RPMI8226 (cell line): ENCODE measurements around the gene PER2.
"Not testable (repeated sequence)": the region's sequence is repeated elsewhere in the genome, so short reads cannot be mapped to it uniquely, and the experiment has no call there.

Experiments used
- DNase-seq: peaks from one replicate; pipeline ENCODE4 v3.0.0-alpha.2; 2015

PER2 gene, protein sequence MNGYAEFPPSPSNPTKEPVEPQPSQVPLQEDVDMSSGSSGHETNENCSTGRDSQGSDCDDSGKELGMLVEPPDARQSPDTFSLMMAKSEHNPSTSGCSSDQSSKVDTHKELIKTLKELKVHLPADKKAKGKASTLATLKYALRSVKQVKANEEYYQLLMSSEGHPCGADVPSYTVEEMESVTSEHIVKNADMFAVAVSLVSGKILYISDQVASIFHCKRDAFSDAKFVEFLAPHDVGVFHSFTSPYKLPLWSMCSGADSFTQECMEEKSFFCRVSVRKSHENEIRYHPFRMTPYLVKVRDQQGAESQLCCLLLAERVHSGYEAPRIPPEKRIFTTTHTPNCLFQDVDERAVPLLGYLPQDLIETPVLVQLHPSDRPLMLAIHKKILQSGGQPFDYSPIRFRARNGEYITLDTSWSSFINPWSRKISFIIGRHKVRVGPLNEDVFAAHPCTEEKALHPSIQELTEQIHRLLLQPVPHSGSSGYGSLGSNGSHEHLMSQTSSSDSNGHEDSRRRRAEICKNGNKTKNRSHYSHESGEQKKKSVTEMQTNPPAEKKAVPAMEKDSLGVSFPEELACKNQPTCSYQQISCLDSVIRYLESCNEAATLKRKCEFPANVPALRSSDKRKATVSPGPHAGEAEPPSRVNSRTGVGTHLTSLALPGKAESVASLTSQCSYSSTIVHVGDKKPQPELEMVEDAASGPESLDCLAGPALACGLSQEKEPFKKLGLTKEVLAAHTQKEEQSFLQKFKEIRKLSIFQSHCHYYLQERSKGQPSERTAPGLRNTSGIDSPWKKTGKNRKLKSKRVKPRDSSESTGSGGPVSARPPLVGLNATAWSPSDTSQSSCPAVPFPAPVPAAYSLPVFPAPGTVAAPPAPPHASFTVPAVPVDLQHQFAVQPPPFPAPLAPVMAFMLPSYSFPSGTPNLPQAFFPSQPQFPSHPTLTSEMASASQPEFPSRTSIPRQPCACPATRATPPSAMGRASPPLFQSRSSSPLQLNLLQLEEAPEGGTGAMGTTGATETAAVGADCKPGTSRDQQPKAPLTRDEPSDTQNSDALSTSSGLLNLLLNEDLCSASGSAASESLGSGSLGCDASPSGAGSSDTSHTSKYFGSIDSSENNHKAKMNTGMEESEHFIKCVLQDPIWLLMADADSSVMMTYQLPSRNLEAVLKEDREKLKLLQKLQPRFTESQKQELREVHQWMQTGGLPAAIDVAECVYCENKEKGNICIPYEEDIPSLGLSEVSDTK (N-terminal part only)

DNA sequence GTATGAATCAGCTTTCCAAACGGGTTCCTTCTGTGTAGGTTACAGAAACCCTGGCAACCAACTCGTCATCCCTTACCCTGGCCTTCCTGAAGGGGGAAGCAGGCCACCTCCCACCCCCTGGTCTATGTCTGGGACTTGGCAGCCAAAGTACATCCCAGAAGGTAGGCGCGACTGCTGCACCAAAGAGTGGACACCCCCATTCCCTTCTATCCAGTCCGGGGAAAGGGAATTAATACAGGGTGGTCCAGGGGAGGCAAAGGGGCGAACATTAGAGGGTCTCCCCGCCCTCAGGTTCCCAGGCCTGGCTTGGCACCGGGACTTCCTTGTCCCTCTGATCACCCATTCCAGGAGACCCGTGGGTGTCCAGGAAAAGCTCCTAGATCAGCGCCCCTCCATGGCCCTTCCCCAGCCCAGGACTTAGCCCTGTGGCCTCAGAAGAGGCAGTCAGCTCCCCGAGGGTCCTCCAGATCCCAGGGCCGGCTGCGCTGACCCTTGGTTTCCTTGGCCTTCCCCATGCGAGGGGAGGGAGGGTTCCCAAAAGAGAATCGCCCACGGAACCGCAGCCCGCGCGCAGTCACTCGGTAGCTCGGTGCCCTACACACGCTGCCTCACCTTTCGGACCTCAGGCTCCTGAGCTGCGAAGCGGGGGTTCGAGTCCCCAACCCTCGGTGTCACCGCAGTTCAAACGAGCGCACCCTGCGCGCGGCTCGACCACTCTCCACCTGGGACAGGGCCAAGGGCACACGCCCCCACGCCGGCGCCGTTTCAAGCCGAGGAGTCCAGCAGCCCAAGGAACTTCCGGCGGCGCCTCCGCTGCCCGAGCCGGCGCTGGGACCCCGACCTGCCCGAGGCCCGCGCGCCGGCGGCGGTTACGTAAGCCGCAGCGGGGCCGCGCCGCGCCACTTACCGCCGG, at the start of gene PER2:
Gene PER2, minus strand, starts transcription at position 874 of the 913 bp plus-strand sequence. CDS start 10,674 bp downstream, outside the sequence.
- peak; percentile 31 for DNase-seq

DNA sequence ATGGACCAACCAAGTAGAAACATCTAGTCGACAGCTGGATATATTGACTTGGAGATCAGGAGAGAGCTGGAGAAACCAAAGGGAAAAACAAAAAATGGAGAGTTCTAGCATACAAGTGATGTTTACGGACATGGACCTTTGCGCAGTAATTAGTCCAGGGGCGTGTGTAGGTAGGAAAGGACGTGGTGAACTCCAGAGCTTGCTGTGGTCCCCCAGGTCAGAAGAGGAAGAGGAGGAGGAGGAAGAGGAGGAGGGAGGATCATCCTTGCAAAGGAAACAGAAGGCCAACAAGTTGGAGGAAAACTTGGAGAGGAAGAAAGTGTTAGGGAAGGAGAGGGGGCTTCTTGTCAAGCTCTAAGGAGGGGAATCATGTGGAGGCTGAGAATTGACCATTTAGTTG, 49.4 kb upstream of the PER2 start:
- DNase-seq, result no peak

DNA sequence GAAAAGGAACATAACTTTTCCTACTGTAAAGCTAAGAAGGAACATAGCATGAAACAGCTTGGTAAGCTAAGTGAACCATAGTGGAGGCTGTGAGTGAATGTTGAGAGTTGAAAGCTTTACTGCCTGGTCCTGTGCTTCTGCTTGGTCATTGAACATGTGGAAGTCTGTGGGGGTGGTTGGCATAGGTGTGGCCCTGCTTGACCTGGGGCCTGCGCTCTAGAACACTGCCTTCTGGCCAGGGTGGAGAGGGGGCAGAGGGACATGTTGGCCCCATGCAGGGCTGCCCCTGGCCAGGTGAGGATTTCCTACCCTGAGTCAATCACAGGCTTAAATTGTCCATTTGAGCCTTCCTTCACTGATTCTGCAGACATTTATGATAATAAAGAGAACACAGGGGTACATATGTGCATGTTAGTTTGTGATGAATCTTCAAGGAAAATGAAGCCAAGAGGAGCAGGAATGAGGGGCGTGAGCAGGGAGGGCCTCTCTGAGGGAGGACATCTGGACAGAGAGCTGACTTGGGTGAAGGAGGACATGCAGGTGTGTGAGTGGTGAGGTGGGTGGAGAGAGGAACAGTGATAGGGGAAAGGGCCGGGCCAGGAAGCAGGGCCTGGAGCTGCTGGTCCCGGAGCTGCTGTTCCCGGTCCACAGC, 48.5 kb upstream of the PER2 start:
- no peak for DNase-seq

DNA sequence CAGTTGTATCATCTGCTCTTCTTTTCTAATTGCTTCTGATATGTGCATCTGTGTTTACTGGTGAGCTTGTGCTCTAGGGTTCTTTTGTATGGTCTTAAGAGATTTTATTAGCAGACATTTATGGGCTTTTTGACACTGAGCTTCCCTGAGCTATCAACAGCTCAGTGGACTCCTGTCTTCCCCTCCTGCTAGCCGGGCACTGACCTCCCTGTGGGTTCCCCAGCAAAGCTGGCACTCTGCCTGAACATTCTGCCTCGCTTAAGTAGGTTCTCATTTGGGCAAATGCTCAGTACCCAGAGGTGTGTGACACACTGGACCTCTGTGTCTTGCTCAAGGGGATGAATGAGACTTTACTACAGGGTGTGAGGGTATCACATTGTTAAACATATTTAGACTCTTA, 47.7 kb upstream of the PER2 start:
- DNase-seq, result no peak

DNA sequence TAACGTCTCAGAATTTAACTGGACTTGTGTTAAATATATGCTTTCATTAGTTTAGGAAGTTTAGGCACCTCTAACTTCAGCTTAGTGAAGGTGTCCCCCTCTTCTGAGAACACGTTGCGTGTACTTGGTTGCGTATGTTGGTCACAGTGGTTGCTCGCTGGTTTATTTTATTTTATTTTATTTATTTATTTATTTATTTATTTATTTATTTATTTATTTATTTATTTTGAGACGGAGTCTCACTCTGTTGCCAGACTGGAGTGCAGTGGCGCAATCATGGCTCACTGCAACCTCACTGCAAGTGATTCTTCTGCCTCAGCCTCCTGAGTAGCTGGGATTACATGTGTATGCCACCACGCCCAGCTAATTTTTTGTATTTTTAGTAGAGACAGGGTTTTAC, 47.2 kb upstream of the PER2 start:
- not testable (repeated sequence) for DNase-seq

DNA sequence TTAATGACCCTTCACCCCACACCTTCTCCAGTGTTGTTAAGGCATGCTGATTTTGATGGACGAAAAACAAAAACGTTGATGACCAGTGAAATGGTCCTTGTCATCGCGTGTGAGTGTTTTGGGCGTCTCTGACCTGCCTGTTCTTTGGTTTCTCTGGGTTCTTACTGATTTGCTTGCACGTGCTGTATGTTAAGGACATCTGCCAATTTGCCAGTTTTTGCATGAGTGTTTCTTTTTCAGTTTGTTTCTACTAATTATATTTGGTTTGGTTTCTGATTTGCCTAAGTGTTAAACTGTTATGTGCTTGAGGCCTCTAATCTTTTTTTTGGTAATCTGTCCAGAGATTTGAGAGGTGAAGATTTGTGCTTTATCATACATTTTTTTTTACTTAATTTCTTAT, 46.5 kb upstream of the PER2 start:
- no peak for DNase-seq

DNA sequence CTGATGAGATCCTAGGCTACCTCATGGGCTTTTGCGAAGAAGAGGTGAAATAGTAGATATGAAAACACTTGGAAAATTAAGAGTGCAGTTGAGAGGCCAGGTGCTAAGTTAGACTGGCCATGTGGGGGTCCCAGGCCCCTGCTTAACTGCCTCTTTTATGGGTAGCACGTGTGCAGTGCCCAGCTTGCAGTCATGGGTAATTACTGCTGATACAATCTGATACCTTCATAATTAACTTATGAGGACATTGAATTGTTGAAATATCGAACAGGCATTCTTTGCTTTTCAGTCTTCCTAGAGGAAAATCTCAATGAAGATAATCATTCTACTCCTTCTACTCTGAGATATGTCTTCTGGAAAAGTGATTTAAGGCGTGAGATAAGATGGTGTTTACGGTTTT, 43.5 kb upstream of the PER2 start:
- DNase-seq, result no peak

DNA sequence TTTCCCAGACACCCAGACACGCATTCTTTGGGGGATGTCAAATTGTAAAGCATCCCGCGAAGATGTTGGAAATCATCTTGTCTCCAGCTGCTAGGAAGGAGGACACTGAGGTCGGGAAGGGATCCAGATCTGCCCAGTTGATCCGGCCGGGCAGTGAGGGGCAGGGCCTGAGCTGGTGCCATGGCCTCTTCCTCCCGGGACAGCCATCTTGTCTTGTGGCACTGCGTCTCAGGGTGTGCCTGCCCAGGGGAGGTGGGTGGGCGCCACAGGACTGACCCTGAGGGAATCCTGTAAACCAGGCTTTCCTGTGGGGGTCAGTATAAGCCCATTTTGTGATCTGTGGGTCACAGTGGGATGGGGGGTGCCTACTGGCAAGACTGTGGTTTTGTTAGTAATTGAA, 42.0 kb upstream of the PER2 start:
- DNase-seq, result no peak

DNA sequence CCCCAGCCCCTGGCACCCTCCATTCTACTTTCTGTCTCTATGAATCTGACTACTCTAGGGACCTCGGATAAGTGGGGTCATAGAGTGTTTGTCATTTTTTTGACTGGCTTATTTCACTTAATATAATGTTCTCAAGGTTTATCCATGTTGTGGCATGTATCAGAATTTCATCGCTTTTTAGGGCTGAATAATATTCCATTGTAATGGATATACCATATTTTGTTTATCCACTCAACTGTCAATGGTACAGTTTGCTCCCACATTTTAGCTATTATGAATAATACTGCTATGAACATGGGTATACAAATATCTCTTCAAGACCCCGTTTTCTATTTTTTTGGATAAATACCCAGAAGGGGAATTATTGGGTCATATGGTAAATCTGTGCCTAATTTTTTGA, 39.3 kb upstream of the PER2 start:
- no peak for DNase-seq

DNA sequence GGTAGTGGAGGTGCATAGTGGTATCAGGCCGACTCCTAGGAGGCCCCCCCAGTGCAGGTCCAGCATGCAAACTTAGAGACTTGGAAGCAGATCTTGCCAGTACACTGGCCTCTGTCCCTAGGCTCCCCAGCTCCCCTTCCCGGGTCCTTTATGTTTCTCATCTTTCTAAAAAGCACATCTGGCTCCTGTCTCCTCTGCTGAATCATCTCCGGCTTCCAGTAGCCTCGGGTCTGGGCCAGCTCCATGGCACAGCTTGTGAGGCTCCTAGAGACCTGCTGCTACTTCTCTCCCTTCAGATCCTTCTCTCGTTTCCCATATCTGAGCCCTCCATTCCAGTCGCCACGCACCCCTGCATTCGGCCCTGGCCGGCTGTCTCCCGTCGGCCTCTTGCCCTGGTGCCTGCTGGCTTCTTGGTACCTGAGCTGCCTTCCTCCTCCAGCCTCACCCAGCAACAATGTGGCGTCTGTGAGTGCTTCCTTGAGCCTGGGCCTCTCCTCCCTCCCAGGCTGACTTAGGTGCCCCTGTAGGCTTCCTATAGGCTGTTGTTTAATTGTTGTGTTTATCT, 38.5 kb upstream of the PER2 start:
- DNase-seq, result no peak

DNA sequence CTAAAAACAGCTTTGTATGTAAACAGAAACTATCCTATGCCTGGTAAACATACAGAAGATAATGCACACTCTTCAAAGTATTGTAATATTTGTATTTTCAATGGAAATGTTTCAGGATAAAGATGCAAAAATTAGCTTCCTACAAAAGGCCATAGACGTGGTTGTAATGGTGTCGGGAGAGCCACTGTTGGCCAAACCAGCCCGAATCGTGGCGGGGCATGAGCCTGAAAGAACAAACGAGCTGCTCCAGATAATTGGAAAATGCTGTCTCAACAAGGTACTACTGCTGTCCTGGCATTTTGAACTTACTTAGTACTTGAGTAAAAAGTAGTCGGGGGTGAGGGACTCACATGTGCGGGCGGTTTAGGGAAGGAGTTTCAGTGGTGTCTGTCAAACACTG, 37.3 kb upstream of the PER2 start:
- no peak for DNase-seq

DNA sequence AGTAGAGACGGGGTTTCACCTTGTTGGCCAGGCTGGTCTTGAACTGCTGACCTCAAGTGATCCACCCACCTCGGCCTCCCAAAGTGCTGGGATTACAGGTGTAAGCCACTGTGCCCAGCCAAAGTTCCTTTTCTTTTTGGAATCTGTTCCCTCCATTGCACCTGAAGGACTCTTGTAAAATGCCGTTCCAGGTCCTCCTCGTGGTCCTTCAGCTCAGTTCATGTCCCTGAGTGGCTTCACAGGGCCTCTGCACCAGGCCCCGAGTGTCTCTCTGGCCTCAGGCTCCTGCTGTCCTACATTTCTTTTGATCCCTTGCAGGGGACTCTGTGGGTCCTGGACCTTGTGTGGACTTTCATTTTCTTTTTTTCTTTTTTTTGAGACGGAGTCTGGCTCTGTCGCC, 35.8 kb upstream of the PER2 start:
- DNase-seq, result not testable (repeated sequence)

DNA sequence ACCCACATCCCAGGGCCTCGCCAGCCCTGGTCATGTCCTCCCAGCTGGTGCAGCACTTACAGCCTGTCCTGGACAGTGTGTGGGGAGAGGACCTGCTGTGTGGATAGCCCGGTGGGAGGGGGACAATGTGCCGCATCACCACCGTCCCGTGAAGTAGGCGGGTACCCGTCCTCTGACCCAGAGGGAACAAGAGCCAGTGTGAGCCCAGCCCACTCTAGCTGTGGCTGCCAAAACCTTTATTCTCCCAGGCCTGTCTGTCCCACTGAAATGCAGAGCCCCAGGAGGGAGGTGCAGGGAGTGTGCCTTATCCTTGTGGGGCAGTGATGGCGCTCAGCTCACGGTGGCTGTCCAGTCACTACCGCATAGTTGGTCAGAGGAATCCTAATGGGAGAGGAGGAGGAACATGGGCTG, 33.6 kb upstream of the PER2 start:
- no peak for DNase-seq

DNA sequence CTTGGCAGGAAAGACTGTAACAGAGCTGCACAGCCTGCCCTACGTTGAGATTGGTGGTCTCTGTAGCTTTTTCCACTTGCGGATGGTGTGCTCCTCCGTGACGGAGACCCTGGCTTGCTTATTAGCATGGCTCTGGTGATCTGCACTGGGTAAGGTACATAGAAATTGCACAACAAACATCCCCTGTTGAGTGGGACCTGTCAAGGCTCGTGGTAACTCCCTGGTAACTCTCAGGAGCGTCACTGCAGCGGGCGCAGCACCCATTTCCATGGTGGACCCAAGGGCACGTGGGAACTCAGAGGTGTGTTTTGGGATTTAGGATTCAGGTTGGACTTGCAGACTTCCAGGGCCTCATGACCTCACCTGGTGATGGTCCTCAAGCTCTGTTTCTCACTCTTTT, 33.1 kb upstream of the PER2 start:
- DNase-seq, result no peak

DNA sequence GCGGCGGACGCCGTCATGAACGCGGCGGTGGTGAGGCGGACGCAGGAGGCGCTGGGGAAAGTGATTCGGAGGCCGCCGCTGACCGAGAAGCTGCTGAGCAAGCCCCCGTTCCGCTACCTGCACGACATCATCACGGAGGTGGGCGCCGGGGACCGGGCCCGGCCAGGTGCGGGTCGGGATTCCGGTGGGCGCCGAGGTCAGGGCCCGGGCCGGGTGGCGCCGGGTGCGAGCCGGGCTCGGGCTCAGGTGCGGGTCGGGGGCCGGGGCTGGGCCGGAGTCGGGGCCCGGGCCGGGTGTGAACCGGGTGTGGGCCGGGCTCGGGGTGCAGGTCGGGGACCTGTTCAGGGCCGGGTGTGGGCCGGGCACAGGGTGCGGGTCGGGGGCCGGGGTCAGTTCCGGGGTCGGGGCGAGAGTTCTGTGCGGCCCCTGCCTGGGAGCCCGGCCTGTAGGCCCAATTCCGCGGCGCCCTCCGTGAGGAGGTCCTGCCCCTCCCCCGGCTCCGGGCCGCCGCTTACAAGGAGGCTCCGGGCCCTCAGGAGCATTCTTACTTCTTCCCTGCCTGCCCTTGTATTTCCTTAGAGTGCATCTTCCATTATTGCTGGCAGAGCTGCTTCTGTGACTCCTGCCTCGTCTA, 32.4 kb upstream of the PER2 start:
- DNase-seq, result no peak

DNA sequence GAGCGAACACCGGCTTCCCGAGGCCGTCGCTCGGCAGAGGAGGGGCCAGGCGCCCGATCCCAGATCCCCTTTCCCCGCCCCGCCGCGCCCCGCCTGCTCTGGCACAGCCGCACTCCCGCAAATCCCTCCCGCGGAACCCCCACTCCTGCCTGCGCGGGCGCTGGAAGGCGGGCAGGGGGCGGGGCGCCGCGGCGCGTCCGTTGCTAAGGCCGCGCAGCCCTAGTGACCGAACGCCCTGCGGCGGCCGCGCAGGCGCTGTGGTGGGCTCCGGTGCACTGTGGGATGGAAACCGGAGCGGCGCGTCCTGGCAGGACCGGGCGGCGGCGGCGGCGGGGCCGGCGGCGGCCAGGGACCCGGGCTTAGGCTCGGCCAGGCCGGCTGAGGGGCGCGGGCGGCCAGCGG, 31.8 kb upstream of the PER2 start, which contains the start of gene TRAF3IP1:
Gene TRAF3IP1, plus strand, starts transcription at position 273 of the 402 bp plus-strand sequence. CDS start 145 bp downstream, outside the sequence.
- DNase-seq, result peak; percentile 85

DNA sequence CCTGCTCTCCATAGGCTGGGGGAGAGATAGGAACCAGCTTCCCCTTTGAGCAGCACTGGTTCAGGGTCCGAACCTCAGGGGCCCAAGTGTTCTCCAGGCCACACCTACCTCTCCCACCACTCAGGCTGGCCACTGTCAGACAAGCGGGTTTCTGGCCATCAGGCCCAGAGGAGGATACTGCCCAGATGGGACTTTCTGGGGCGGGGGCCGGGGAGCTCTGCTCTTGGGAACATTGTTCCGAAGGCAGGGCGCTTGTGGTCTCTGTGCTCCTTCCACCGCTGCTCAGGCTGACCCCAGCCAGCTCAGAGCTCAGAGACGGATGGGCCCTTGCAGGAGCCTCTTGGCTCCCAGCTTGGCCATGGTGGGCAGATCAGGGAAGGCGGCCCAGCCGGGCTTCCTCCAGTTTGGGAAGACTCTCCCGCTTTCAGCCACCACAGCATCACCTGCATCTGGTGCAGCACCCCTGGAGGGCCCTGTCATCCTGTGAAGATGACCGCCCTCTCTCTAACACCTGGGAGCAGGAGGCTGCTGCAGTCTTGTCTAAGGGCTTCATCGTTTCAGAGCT, 26.7 kb upstream of the PER2 start:
- no peak for DNase-seq

DNA sequence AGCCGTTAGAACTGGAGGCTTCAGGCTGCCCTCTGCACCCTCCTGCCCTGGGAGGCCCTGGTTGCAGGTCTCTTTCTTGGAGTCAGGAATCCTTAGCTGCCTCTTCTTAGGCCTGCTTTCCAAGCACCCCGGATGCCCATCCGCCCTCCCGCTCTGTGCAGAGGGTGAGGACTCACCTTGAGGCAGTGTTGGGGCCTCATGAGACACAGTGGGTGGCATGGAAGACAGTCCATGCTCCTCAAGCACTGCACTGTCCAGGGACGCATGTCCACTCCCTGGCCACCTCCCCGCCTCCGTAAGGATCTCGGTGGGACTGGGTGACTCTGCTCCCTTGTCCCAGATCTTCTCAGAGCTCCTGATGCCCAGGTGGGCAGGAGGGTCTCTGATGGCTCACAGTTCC, 26.2 kb upstream of the PER2 start:
- DNase-seq, result no peak

DNA sequence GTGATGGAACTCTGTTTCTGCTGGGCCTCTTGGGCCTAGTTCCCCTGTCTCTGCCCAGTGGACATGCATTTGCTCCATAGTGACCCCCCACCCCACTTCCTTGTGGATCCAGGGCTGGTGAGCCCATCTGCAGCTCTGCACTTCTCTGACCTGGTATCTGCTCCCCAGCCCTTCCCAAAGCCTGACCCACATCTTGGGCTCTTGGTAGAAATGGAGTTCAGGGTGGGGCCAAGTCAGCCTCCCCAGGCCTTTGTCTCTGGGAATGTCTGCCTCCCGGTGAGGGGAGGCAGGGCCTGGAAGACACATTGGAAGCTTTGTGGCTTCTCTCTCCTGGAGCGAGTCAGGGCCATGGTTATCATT, 25.6 kb upstream of the PER2 start:
- no peak for DNase-seq

DNA sequence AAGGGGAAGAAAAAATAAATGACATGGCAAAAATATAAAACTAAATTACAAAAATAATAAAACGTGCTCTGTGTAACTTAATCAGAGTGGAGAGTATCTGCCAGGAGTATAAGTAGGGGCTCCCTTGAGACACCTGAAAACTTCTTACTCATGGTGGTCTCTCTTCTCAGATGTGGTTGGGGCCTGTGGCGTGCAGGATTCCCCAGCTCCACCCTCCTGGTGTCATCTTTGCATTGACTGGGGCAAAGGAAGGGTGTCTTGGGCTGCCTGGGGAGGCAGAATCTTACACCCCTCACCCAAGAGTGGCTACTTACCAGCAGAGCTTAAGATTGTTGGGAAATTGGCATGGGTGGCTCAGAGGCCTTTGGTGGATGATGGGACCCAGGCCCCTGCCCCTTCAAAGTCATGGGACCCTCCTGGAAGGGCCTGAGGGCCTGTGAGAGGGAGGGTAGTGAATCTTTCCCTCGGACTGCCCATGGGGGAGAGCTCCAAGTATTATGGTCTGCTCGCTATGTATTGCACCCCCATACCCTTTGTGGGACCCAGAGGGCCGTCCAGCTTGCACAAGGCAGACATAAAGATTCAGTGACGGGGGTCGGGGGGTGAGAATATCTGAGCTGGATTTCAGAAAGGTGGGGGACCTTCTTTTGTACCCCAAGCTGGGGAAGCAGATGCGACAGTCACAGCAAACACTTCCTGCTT, 25.0 kb upstream of the PER2 start:
- no peak for DNase-seq
